GM19351 (cell line): ENCODE results near the gene CPXM1.
"Not testable (repeated sequence)": the region's sequence is repeated elsewhere in the genome, so short reads cannot be mapped to it uniquely, and the experiment has no call there.

Experiments
- ATAC-seq: cut with Tn5 transposase; IDR thresholded peaks from one replicate; pipeline ENCODE4 v1.9.1; 2021; ENCODE audit warnings: mild to moderate bottlenecking, moderate library complexity; ENCODE audit not compliant: unreplicated experiment

The CPXM1 gene

DNA sequence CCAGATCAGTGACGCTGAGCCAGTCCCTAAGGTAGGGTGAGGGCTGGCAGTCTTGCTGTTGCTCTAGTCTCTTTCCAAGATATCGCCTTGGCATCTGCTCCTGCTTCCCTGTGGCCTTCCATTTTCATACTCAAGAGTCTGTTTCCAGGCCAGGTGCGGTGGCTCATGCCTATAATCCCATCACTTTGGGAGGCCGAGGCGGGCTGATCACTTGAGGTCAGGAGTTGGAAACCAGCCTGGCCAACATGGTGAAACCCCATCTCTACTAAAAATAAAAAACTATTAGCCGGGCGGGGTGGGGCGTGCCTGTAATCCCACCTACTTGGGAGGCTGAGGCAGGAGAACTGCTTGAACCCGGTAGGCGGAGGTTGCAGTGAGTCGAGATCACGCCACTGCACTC is 30.3 kb downstream of the CPXM1 start:
- ATAC-seq, result not testable (repeated sequence)

DNA sequence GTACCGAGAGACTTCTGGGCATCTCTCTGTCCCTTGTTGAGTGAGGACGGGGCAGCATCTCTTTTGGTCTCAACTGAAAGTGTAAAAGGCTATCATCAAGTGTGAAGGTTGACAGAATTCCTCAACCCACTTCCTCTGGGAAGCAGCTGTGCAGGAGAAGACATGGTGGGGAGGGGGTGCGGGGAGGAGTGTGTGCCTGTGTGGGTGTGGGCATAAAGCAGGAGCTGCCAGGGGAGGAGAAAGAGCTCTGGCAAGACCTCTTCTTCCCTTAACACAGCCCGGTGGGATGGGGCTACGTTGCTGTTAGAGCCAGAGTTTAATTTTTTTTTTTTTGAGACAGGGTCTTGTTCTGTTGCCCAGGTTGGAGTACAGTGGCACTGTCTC is 31.8 kb downstream of the CPXM1 start:
- ATAC-seq, result no peak

- ATAC-seq, result no peak
These were observed 32.4 kb downstream of the CPXM1 start for GRCh38 chr20:2767768-2768631.

DNA sequence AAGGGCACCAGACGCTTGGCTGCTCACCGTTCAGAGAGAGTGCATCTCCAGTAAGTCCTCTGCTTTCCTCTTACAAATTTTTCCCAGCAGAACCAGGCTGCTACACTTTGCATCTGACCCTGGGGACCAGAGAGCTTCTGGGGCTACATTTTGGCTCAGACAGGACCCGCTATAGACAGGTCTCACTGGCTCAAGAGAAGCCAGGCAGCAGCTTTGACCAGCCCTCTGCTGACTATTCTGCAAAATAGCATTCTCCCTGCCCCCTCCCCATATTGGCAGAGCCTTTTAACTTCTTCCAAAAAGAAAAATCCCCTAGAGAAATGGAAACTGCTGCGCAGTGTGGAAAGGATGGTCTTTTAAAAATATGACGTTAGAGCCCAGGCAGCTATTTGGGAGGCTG is 37.2 kb downstream of the CPXM1 start:
- no peak for ATAC-seq

DNA sequence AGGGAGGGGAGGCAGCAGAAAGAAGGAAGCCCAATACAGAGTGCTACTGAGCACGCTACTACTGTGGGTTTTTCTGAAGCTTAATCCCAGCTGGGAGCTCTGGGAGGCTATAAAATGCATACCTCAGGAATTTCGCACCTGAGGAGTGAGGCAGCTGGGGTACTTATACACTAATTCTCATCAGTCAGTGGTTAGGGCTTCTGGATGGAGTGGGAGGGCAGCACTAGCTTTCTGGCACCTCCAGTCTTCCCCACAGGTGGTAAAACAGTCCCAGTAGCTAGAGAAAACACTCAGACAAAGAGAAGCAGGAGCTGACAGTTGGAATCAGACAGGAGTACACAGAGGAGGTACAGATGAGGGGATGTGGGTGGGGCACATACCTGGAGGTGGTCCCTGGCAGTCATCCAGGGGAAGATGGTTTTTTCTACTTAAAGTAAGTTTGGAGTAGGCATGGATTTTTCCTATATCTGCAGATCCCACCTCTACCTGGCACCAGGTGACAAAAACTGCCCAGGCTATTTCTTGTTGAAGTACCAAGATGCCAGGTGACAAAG is 37.8 kb downstream of the CPXM1 start:
- no peak for ATAC-seq

DNA sequence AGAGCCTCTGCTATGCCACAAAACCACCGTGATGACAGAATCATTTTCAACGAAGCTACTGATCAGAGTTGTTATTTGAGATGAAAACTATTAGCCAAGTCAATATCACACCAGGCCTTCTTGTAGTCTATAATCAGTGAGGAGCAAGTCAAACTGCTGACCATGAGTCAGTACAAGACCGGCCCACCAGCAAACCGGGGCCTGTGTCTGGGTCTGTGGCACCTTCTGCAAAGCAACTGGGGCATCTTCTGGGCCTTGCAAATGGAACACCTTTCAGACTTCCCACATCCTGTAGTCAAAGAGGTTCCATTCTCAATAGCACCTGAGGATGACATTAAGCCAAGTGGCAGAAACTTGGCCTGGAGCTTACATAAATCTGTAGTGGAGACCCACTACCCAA is 38.5 kb downstream of the CPXM1 start:
- ATAC-seq, result no peak

DNA sequence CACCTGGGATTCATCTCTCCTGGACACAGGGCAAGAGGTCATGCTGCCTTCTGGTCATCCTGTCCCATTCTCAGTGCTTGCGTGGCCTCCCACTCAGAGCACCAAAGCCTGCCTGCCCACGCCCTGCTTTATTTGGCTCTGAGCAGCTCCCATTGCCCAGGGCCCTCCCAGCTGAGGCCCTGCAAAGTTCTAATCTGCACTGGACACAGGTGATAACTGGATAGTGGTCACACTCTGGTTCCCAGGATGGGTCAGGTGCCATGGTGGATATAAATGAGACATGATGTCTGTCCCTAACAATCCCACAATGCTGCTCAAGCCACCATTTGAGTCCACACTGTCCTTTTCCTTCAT is 39.5 kb downstream of the CPXM1 start:
- no peak for ATAC-seq

DNA sequence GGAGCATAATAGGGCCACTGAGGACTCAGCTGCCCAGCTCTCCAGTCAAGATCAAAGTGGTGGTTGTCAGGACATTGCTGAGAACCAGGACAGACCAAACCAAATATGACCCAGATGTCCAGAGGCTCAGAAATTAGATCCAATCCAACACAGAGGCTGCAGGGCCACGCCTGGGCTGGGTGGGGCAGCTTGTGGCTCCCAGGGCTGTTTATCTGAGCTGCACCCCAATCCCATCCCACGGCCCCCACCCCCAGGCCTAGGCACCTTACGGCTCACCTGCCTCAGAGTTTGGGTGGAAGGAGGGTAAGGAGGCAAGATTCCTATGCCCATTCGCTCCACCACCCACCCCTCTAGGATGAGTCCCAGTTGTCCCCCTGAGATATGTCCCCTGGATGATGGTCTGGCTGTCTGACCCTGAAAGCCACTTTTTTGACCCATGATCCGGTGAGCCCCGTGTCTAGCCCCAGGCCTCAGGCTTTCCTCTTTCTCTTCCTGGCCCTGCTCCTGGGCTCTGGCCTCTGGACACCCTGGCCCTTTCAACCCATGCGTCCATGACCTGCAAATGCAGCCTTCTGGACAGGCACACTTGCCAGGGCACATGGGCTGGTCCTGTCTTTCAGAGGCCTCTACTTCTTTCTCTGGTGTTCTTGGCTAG is 40.0 kb downstream of the CPXM1 start:
- ATAC-seq, result no peak

DNA sequence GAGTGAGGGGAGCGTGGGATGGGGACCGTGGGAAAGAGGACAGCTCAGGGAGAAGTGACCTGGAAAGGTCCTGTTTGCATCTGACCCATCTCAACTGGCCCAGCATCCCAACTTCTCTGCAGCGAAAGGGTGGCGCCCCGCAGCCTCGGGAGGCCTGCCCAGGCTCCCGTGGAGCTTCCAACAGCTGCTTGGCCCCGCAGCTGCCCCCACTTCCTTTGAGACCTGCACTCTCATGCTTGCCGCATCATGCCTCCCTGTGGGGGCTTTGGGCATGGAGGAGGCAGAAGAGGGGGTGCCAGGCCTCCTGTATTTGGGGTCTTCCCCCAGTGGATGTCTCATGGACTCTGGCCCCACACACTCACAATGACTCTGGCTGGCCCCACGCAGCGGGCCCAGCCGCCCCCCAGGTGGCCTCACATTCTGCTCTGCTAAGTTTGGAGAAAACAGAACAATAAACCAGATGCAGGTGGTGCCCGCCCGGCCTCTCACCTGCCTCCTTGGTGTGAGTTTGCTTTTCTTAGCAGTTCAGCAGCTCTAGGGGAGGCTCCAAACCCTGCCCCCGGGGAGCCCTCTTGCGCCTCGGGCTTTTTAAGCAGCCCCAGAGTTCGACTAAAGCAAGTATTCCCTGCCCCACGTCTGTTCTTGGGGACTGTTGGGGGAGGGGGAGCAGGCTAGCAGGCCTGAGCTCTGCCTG is 40.7 kb downstream of the CPXM1 start:
- no peak for ATAC-seq

- no peak for ATAC-seq
These were observed 41.3 kb downstream of the CPXM1 start for GRCh38 chr20:2759143-2759542.

DNA sequence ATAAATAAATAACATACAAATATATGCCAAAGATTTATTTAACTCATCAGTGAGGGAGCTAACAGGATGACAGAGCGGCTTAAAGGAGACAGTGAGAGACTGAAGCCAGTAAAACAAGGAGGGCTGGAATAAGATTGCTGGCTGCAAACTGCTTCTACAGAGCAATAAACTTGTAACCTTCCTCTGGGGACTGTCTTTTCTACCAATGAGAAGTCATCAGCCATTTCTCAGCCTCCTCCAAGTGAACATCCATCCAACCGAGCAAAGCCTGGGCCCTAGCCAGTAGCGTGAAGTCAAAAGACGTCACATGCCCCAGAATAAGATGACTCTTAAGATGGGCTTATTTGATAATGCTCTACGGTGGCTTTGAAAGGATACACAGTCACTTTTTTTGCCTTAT is 42.5 kb downstream of the CPXM1 start:
- no peak for ATAC-seq

- ATAC-seq, result no peak
These were observed 43.4 kb downstream of the CPXM1 start for GRCh38 chr20:2757001-2757400.

DNA sequence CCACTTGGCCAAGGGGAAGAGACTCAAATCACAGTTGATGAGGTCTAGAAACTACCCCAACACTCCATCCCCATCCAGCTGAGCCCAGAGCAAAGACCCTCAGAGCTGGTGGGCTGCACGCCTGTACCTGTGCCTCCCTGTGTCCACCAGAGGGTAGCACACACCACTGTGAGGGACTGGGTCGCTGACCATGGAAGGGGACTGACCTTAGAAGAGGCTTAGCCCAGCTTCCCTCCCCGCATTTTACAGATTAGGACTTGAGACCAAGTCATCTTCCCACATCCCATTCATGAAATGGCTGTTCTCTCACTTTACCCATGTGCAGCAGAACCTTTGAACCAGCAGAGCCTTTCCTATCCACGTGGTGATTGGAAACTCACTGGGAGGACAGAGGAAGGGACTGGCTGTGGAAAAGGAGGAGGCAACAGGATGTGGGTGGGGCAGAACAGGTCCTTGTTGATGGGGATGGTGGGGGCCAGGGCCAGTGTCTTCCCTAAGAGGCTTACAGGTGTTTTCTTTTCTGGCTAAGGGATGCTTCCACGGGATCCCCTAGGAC is 44.3 kb downstream of the CPXM1 start:
- no peak for ATAC-seq

DNA sequence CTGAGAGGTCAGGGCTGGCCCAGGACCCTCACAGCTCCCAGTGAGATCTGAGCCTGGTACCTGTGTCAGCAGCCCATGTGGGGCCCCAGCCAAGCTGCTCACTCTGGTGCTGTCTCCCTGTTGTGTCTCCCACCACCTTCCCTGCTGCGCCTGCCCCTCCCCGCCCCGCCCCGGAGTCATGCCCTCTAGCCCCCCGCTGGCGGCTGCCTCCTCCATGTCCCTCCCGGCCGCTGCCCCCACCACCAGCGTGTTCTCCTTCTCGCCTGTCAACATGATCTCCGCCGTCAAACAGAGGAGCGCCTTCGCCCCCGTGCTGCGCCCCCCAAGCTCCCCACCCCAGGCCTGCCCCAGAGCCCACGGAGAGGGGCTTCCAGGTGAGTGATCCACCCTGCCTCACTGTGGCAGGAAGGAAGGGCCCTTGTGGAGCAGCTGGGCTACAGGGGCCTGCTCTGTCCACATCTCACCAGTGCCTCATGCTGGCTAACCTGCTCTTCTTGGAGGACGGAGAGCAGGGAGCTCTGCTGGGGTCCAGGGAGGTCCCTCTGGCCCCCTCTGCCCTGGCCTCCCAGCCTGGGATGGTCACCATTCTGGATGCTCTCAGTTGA is 44.9 kb downstream of the CPXM1 start:
- ATAC-seq, result no peak

- ATAC-seq, result no peak
These were observed 46.0 kb downstream of the CPXM1 start for GRCh38 chr20:2754424-2754823.

DNA sequence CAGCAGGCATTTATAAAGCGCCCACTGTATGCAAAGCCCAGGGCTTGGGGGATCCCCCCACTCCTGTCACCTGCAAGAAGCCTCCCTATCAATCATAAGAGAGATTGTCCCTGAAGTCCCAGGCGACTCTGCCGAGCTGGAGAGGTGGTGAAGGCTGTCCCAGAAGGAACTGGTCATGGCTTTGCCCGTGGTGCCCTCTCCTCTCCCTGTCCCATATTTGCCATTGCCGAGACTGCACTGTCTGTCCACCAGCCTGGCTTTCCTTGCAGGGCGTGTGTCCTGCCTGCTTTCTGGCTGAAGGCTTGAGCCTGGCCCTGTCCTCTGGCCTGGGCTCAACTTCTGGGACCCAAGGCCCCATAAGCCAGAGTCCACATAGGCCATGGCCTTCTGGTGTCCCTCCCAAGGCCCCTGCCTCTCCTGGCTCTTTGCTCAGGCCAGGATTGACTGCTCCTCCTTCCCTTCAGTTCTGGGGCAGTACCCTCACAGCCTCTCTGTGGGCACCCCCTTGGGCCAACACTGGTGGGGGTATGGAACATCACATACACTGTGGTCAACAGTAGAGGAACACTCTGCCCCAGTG is 46.9 kb downstream of the CPXM1 start:
- no peak for ATAC-seq

DNA sequence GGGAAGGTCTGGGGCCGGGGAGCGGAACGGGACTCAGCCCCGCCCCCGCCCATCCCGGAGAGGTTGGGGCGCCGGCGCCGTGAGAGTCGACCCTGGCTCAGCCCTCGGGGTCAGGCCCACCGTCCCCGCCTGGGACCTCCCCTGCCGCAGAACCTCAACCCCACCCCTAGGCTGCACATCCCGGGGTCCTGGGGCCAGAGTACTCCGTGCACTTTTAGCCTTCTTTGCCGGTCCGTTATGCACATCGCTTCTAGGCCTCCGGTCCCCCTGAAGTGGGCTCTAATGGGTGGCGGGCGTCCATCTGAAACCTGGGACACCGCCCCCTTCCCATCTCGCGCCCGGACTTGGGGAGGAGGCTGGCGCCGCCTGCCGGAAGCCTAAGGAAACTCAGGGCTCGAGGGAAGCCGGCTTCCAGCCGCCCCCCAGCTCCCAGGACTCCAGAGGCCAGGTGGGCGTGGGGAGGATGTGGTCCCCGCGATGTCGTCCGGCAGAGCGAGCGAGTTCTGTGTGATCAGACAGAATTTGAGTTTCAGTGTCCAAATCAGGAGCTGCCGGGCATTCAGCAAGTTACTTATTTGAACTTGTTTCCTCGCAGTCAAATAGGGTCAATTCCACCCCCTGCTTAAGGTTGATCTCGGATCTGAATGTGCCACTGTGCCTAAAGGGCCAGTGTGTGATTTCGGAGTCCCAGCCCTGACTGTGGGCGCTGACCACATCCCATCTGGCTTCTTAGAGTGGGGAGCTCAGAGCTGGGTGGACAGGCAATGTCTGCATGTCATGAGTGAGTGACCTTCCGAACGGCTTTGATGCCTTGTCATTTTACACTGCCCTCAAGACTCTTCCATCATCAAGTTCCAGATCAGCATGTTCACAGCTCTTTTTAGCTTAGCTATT is 47.6 kb downstream of the CPXM1 start:
- ATAC-seq, result no peak

GRCh38 chr20:2751878-2752566 is 48.4 kb downstream of the CPXM1 start:
- ATAC-seq, result no peak

- no peak for ATAC-seq
These were observed 49.0 kb downstream of the CPXM1 start for GRCh38 chr20:2751347-2751877.
